Posterior cingulate gyrus (tissue), 11 donors: Measurements from ENCODE around the gene PGBD5.

ENCODE experiments used
- DNase-seq, 10 donors: peaks; one replicate each; pipeline versions ENCODE4 v3.0.0 to v3.0.0-alpha.2; 2020 to 2021; ENCODE audit warnings: mixed read lengths in 3 of 10
- intact Hi-C: fragments of 100-400 bp; cut with DNase I; formaldehyde crosslinking; loops from one replicate; pipeline ENCODE4 v1.15.1; 2023

Gene PGBD5

DNA sequence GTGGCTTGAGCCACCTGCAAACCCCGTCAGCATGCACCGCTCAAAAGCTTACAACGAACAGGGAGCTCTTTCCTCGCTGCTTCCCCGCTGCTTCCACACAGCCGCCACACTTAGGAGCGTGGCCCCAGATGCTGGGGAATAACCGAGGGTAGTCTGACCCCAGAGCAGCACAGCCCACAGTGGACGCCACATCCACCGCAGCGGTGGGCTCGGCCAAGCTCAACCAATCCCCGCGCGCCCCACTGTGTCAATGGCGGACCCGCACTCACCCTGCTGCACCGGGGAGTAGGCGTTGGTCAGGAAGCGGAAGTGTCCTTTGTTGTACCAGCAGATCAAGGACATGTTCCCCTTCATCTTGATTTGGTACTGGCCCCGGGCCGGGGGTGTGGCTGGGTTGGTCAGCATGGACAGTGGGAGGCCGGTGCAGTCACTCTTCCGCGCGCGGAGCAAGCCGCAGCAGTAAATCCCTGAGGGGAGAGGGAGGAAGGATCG is 93.5 kb downstream of the PGBD5 start:
- intact Hi-C loops: no loop called here
- DNase-seq: no peak

DNA sequence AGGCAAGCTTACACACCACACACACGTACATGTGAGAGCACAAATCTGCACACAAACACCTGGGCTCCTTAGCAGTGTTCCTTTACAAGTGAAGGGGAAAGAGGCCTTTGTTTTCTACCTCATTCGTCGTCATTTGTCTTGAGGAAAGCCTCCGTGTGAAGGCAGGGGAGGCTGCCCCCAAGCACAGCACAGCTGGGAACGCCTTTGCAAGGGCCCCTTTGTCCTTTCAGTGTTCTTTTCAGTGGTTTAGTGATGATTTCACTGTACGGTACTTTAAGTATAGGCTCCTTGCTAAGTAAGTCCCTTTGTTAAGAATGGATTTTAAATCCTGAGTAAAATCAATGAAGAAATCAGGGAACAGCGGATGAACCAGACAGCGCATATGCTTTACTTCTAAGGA is 94.1 kb downstream of the PGBD5 start:
- intact Hi-C loops: no loop called here
- no peak for DNase-seq

DNA sequence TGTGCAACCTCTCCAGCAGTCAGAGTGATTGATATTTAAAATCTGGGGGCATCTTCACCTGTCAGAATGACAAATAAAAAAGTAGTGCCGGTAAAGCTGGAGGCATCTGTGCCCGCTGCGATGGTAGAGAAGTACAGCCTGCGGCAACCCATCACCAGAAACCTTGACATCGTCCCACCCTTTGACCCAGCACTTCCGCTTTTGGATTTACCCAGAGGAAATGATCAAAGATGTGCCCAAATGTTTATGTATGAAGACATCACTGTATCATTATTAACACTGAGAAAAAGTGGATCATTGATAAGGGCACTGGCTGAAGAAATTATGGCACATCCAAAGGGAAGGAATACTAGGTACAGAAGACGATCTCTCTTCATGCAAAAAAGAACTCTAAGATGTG is 96.0 kb downstream of the PGBD5 start:
- no peak for DNase-seq
- intact Hi-C loops: no loop called here

DNA sequence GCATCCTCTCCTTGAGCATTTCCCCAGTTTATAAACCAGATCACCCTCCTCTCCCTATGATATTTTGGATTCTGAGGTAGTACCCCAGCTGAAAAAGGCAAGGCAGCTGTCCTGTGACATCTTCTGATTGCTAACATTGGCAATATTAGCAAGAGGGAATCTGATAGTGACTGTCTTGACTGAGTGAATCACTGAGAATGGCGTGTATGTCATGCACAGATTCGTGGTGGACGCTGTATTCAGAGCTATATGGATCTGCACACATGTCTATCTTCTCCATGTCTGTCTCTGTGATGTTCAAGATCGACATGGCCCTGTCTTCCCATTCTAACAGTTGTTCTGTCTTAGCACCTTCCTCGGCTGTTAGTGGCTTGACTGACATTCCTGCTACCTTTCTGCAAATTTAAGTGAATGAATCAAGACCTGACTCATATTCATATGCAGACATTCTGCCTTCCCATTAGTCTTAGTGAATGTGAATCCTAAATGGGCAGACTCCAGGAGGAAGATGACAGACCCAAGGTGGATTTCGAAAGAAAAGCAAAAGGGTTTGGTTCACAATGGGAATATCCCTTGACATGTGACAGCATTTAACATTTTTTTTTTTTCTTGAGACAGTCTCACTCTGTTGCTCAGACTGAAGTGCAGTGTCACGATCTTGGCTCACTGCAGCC is 97.7 kb downstream of the PGBD5 start:
- no peak for DNase-seq
- intact Hi-C loops: no loop called here

DNA sequence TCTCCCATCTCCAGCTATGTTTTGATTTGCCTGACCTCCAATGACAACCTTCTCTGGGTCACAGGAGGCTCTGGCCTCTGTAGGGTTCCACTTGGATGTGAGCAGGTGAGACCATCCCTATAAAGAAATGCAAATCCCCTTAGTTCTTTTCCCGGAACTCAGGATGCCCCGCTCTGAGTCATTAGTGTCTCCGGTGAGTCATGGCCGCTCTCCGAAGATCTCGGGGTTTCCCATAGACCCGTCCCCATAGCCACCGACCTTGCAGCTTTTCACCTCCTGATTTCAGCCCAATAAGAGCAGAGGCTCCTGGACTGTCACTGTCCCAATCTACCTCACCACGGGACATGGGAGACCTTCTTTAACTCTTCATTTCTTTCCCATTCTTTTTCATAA is 98.2 kb downstream of the PGBD5 start:
- no peak for DNase-seq
- intact Hi-C loops: no loop called here

DNA sequence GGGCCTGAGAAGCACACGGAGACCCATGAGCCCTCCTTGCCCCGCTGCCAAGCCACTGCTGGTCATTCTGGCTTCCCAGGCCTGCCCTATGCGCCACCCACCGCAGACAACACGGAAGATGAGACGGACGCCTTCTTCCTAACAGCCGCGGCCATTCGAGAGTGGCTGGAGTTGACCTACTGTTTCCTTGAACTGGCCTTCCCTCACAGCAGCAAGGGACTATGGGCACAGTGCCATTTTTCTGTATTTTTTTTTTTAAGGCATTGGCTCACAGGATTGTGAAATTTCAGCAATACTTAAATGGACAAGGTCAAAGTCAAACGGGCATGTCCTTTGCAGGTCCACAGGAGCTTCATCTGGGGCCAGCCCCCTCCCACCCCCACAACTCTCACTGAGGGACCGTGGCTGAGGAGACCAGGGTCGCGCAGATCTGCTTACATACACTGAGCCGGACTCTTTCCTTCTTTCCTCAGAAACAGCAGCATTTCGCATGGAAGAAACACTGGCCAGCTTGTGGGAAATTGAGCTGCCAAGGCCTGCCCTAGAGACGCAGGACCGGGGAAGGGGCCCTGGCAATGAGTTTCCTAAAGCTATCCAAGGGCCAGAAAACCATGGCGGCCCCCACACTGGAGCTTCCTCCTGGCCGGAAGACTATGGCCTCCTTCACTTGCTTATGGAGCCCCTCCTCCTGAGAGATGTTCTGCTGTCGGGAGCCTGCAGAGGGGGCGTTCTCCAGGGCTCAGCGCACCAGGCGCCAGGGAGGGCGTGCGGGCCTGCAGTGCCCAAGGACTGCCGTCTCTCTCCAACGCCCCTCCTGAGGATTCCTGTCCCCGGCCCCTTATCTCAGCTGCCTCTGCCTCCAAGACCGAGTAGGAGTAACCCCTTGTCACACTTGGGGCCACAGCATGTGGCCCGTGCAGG is 98.9 kb downstream of the PGBD5 start:
- DNase-seq: no peak
- intact Hi-C loops: no loop called here

DNA sequence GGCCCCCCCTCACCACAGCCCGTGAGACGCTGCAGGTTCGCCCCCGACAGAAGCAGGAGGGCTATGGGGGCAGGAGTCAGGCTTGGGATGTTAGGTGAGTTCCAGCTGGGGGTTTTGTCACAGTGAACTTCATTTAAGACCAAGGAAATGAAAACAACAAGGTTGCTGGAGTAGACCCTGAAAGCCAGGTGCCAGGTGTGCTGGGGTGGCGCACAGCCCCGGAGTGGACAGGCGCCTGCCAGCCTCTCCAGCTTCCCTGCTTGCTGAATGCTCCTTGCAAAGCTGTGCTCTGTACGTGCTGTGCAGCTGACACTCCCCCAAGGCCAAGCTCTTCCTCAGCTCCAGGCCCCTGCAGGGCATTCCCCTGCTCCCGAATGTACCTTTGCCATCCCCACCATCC is 102.4 kb downstream of the PGBD5 start:
- DNase-seq: no peak
- intact Hi-C loops: no loop called here

DNA sequence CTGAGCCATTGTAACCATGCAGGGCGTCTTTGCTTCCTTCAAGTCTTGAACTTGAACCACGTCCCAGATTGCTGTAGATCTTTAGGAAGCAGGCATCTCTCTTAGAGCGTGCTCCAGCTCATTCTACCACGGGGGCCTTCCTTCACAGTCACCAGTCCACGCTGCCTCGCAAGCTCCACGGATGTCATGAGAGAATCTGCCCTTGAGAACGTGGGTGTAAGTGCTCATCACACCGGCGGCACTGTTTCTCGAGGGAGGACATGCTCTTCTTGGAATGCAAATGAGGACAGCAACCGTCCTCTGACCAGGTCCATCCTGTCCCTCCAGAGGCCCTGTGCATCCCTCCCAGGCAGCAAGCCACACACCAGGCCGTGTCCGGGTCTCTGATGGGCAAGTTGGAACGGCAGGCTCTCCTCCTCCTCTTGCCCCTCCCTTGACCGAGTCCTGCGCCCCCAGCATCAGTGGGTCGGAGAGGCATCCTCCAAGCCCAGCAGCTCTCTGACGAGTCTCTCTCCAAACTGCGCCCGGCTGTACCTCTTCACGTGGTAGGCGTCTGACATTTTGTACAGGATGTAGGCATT is 103.1 kb downstream of the PGBD5 start:
- intact Hi-C loops: no loop called here
- peak in 1 of 10 donors; percentile 81 for DNase-seq

DNA sequence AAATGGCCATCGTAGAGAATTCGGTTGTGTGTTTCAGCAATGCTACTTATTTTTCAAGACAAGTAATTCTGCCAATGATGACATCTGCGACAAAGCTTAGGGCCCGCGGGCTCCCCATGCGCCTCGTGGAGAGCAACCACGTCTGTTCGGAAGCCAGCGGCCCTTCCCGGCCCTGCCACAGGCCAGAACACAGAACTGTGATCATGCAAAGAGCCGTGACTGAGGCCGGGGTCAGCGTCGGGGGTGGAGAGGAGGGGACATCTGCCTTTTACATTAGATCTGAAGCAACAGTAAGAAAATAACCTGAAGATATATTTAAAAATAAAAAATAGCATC is 103.7 kb downstream of the PGBD5 start:
- DNase-seq: peak in 1 of 10 donors; percentile 74
- intact Hi-C loops: no loop called here

DNA sequence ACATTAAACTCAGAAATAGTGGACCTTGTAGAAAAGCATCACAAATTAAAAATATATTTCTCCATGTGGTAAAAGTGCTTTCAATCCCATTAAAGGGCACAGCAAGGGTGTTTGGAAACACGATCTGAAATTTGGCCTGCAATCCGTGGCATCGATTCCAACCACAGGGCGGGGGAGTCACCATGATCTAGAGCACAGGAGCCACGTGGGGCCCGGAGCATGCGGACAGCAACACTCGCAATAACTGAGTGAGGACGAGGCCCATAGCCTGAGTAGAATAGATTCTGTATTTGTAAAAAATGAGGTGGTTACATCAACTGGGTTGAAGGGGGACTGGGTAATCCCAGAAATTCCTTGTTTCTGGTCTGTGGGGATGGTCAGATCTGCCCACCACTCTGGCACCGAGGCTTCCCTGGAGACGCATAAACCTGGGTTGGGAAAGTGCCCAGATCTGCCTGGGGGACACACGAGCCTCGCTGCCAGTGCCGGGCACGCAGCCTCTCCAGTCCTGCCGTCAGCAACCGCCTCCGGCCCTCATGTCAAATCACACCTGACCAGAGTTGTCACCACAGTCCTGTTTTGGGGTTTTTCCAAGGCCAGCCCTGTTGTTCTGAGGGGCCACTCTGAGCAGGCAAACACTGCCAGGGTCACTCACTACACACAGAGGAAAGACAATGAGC is 104.3 kb downstream of the PGBD5 start:
- intact Hi-C loops: no loop called here
- DNase-seq: peak in 1 of 10 donors; percentile 82

DNA sequence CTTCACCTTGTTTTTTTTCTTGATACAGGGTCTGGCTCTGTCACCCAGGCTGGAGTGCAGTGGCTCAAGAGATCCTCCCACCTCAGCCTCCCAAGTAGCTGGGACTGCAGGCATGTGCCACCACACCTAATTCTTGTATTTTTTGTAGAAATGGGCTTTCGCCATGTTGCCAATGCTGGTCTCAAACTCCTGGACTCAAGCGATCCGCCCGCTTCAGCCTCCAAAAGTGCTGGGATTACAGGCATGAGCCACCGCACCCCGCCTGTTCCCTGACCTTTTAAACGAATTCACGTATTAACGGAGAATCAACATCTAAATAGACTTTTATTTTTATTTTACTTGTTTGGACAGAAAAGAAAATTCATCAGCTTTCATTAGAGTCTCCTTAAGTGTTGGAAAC is 104.8 kb downstream of the PGBD5 start:
- DNase-seq: no peak
- intact Hi-C loops: no loop called here

DNA sequence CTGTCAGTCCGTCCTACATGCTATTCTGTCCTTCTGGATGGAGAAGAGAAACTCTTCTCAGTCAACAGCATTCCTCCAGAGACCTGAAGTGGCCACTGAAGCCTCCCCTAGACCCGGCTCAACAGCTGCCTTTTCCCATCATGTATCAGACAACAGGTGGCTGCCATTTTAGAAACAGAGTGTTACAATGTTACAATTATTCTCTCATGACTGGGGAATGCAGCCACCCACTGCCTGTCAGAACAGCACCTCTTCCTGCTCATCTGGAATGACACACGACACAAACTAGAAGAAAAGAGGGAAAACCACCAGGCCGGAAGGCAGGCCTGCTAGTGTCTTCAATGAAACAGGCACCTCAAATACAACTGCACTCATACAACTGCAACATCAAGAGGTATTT is 105.3 kb downstream of the PGBD5 start:
- DNase-seq: no peak
- intact Hi-C loops: no loop called here

DNA sequence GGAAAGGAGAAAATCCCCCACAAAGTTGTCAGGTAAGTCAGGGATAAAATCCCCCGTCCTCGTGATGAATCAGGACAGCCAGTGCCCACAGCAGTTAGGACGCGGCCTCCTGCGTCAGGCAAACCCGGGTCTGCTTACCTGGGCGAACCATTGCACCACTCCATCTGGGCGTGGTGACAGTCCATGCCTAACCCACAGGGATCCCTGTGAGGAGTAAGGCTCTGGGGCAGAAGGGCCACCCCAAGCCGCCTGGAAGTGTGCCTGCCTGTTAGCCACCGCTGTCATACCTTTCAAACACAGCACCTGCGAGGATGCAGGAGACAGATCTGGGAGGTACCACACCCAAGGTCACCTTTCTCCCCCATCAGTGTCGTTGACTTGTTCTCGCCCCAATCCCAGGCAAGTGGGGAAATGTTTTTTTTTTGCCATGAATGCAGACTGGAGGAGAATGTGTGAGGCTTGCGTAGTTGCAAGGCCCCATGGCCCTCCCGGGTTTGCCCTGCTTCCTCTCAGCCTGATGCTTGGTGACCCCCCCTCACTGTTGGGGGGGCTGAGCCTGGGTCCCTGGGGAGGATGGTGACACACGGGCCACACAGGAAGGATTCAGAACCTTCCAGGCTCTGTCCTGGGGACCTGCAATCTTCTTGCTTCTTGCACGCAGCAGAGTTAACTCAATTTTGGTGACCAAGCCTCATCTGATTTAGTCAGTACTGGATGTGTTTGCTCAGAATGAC is 107.0 kb downstream of the PGBD5 start:
- DNase-seq: peak in 1 of 10 donors; percentile 69
- intact Hi-C loops: no loop called here

DNA sequence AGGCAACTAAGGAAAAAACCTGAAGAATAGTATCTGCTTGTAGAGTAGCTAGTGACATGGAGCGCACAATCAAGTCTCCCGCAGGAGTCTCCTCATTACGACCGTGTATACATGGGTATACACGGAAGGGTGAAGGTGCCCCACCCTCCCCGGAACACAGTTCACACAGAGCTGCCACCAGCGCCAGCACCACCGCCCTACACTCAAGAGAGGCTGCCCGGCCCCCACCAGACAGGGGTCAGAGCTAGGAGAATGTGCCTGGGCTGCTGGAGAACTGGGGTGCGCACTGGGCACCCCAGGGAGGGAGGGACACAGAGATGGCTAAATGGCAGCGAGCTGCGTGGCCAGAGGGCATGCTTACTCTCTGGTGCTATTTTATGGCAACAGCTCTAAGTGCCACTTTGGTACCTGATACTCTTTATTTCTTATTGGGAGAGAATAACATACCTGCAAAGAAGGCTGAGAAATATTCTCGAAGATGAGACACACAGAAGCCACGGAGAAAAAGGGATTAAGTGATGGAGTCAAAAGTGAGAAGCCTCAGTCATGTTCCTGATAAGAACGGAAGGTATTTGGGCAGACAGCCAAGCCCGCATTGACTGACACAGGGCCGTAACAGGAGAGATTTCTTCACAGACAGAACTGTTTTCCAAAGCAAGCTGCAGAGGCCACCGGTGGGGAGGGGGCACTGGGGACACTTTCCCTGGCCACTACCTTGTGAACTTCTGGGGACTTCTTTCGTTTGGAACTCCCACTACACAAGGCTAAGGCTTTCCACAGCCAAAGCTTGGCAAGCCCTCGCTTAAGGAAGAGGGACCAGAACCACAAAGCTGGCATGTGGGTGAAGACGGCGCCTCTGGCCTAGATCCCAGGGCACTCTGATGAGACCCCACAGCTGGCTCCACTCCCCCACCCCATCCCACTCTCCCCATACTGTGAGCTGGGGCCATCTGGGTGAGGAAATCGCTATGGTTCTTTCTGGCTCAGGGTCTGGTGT is 108.0 kb downstream of the PGBD5 start:
- DNase-seq: peak in 1 of 10 donors; percentile 77
- intact Hi-C loops: no loop called here

DNA sequence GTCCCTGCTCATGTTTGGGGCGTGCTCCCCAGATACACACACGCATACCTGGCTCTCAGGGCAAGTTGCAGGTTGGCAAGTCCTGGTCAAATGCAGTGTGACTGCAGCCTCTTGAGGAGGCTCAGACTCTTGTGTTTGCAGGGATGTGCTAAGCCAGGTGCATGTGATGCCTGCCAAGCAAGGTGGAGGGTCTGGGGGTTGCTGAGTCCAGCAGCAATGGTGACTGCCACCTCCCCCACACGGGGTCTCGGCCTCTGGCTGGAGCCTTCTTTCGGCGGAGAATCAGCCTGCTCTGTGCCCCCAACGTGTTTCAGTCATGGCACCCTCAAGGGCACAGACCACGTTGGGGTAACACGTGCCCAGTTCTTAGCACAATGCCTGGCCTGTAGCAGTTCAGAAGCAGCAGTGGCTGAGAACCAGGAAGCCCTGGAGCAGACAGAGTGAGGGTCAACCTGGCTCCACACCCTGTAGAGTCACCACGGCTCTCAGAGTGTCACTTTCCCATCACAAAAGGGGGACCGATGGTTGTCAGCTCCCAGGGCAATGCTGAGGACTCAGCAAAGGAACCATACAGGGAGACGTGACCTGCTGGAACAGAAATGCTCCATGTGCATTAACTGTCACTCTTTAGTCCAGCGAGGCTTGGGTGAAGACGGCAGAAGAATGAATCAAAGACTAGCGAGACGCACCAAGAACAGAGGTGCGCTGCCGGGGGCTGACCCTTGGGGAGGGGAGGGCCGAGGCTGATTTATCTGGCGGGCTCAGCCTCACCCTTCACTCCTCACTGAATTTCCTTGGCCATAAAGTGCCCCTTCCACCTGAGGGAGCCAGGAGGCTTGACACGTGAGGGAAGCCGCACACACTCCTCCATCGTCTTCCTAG is 109.0 kb downstream of the PGBD5 start:
- peak in 1 of 10 donors; percentile 76 for DNase-seq

DNA sequence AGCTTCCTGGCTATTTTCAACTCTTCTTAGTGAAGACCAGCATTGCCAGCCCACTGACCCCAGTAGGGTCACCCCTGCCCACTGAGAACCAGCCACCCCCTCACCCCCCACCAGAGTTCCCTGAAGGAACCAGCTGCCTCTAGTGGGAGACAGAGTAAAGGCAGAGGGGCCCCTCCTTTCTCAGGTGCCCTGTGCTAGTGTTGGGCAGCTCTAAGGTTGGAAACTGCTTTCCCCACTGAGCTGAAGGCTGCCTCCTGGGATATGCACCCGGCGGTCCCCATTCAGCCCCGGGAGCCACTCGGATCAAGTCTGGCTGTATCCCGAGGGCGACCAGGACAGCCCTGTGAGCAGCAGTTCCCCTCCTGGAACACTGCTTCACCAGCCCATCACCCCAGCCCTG is 111.0 kb downstream of the PGBD5 start:
- intact Hi-C loops: no loop called here
- peak in 1 of 10 donors; percentile 58 for DNase-seq

More for the DNA sequence above, 109.0 kb downstream of the PGBD5 start:
- intact Hi-C loops: no loop called here

DNA sequence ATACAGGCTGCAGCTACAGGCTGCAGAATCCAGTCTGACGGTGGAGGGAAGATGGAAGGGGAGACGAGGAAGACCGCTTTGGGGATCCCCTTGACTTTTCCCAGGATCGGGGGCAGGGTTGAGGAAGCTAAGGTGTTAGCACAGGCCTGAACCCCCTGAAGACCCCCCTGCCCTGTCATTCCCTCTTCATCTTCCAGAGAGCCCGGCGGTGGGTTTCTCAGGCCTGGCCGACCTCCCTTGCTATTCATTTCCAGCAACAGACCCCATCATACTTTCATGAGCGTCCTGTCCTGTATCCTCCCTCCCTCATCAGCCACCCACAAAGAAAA is 112.0 kb downstream of the PGBD5 start:
- intact Hi-C loops: no loop called here
- DNase-seq: peak in 1 of 10 donors; percentile 56
